K562 (cell line): ENCODE measurements around the gene TMEM135. TPM values are rescaled to one million over a fixed set of nuclear protein-coding genes. Genes with fewer than 3 reads are reported as not detected.

Experiments
- BDP1 ChIP-seq: IDR thresholded peaks from 3 replicates; pipeline ENCODE4 v1.6.1; 2011; ENCODE audit not compliant: insufficient read length, insufficient read depth
- BMI1 ChIP-seq: fragments of 150-350 bp; IDR thresholded peaks from 2 replicates; pipeline ENCODE4 v1.6.1; 2014; ENCODE audit warnings: low read length
- CHCHD3 ChIP-seq: fragments of 250-450 bp; sonication (Bioruptor Pico); IDR thresholded peaks from 2 replicates; pipeline ENCODE4 v2.1.2; 2022; ENCODE audit warnings: mild to moderate bottlenecking
- KAT2B ChIP-seq: IDR thresholded peaks from one replicate; pipeline ENCODE4 v1.6.1; 2012; ENCODE audit warnings: low read depth, mild to moderate bottlenecking, control low read depth, inconsistent platforms, low read length, moderate library complexity
- L3MBTL2 ChIP-seq: fragments of 450-650 bp; IDR thresholded peaks from 2 replicates; pipeline ENCODE4 v1.6.1; 2016; ENCODE audit warnings: mild to moderate bottlenecking, moderate library complexity
- NFE2L1 ChIP-seq: fragments of 450-650 bp; IDR thresholded peaks from 2 replicates; pipeline ENCODE4 v1.6.1; 2016; ENCODE audit warnings: missing genetic modification characterization, low read depth, mild to moderate bottlenecking, missing compliant biosample characterization, moderate library complexity, borderline replicate concordance
- SAFB ChIP-seq: fragments of 200-400 bp; formaldehyde crosslinking; IDR thresholded peaks from 2 replicates; pipeline ENCODE4 v1.6.1; 2017; ENCODE audit warnings: low read depth, low read length, borderline replicate concordance
- SMARCB1 ChIP-seq: IDR thresholded peaks from 2 replicates; pipeline ENCODE4 v1.6.1; 2011; ENCODE audit warnings: improper control_type of control experiment, low read depth; ENCODE audit not compliant: insufficient read length
- ZC3H8 ChIP-seq: fragments of 450-650 bp; IDR thresholded peaks from 2 replicates; pipeline ENCODE4 v1.6.1; 2017
- ZNF165 ChIP-seq: fragments of 250-450 bp; sonication (Bioruptor Pico); IDR thresholded peaks from 2 replicates; pipeline ENCODE4 v1.4.0; 2020; ENCODE audit warnings: borderline replicate concordance
- ZNF584 ChIP-seq: fragments of 200-800 bp; sonication (Bioruptor generic); IDR thresholded peaks from 2 replicates; pipeline ENCODE4 v1.6.1; 2016; ENCODE audit warnings: low read depth, mild to moderate bottlenecking, missing genetic modification characterization, missing compliant biosample characterization
- polyA plus RNA-seq, 8 experiments: library from polyadenylated mRNA; depleted of rRNA in 4 of 8; stranded (reverse) in 5 of 8; unstranded in 3 of 8; fragments of >200 nt; fragmentation: Nextera tagmentation in 2 of 8; fragmentation: Illumina TruSeq in 1 of 8; extraction: Ambion mirVana in 2 of 8; extraction: Trizol in 1 of 8; gene quantifications; 2 replicates each; pipeline versions ENCODE4 v1.2.1 to v1.2.3, GENCODE V29; 2011 to 2014; ENCODE audit warnings: inconsistent platforms in 1 of 8, missing spikeins in 1 of 8
- total RNA-seq, 7 experiments: library from RNA; depleted of rRNA in 6 of 7; stranded (reverse); fragments of >200 nt in 6 of 7; fragmentation: Illumina TruSeq in 2 of 7; extraction: Trizol in 2 of 7; gene quantifications; 2 replicates each; pipeline versions ENCODE4 v1.2.1 to v1.2.3, GENCODE V29; 2011 to 2021; ENCODE audit warnings: low replicate concordance in 1 of 7
- TF ChIP-seq, protein P1 (sequence below): sonication (generic); formaldehyde crosslinking; IDR thresholded peaks from 2 replicates; pipeline ENCODE4 v1.8.0; 2022; ENCODE audit warnings: mild to moderate bottlenecking, missing genetic modification reagents
- TF ChIP-seq, protein P2 (sequence below), 2 experiments: fragments of 450-650 bp in 1 of 2; IDR thresholded peaks; 2 replicates each; pipeline ENCODE4 v1.6.1; 2011 to 2017; ENCODE audit warnings: low read depth in 2 of 2, antibody characterized with exemption in 1 of 2, borderline replicate concordance in 1 of 2, low read length in 1 of 2, mild to moderate bottlenecking in 1 of 2, mixed read lengths in 1 of 2; ENCODE audit not compliant: control insufficient read depth in 1 of 2

Gene TMEM135
- total and polyA plus RNA-seq, 9 of the 15 experiments (the other 6 are each of a cell fraction or from before 2014, with no cell fraction given): 17.3 to 53.6 (median 24.9) TPM

DNA sequence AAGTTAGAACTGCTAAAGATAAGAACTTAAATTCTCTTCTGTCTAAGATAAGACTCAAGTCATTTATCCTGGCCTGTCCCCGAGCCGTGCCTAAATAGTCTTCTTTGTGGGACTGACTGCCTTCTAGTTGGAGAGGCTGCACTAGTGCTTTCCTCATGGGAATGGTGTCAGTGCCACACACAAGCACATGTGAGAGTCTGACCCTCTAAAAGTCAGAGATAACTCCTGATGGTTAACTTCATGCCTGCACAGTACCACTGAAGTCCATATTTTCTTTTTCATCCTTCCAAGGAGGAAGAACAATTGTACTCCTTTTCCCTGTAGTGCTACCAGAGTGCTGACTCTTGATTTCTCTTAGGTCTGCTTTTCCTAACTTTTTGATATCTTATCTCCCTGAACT is 309.7 kb downstream of the TMEM135 start (continued):
- TF ChIP-seq, protein P1, sequence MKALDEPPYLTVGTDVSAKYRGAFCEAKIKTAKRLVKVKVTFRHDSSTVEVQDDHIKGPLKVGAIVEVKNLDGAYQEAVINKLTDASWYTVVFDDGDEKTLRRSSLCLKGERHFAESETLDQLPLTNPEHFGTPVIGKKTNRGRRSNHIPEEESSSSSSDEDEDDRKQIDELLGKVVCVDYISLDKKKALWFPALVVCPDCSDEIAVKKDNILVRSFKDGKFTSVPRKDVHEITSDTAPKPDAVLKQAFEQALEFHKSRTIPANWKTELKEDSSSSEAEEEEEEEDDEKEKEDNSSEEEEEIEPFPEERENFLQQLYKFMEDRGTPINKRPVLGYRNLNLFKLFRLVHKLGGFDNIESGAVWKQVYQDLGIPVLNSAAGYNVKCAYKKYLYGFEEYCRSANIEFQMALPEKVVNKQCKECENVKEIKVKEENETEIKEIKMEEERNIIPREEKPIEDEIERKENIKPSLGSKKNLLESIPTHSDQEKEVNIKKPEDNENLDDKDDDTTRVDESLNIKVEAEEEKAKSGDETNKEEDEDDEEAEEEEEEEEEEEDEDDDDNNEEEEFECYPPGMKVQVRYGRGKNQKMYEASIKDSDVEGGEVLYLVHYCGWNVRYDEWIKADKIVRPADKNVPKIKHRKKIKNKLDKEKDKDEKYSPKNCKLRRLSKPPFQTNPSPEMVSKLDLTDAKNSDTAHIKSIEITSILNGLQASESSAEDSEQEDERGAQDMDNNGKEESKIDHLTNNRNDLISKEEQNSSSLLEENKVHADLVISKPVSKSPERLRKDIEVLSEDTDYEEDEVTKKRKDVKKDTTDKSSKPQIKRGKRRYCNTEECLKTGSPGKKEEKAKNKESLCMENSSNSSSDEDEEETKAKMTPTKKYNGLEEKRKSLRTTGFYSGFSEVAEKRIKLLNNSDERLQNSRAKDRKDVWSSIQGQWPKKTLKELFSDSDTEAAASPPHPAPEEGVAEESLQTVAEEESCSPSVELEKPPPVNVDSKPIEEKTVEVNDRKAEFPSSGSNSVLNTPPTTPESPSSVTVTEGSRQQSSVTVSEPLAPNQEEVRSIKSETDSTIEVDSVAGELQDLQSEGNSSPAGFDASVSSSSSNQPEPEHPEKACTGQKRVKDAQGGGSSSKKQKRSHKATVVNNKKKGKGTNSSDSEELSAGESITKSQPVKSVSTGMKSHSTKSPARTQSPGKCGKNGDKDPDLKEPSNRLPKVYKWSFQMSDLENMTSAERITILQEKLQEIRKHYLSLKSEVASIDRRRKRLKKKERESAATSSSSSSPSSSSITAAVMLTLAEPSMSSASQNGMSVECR (CRISPR knock-in tag): no peak
- TF ChIP-seq SMARCB1: no peak
- TF ChIP-seq ZNF165: no peak
- TF ChIP-seq KAT2B: no peak
- TF ChIP-seq L3MBTL2: no peak
- TF ChIP-seq BMI1: no peak
- TF ChIP-seq, protein P2, sequence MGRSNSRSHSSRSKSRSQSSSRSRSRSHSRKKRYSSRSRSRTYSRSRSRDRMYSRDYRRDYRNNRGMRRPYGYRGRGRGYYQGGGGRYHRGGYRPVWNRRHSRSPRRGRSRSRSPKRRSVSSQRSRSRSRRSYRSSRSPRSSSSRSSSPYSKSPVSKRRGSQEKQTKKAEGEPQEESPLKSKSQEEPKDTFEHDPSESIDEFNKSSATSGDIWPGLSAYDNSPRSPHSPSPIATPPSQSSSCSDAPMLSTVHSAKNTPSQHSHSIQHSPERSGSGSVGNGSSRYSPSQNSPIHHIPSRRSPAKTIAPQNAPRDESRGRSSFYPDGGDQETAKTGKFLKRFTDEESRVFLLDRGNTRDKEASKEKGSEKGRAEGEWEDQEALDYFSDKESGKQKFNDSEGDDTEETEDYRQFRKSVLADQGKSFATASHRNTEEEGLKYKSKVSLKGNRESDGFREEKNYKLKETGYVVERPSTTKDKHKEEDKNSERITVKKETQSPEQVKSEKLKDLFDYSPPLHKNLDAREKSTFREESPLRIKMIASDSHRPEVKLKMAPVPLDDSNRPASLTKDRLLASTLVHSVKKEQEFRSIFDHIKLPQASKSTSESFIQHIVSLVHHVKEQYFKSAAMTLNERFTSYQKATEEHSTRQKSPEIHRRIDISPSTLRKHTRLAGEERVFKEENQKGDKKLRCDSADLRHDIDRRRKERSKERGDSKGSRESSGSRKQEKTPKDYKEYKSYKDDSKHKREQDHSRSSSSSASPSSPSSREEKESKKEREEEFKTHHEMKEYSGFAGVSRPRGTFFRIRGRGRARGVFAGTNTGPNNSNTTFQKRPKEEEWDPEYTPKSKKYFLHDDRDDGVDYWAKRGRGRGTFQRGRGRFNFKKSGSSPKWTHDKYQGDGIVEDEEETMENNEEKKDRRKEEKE (IDR thresholded peaks at IDR 0.05; ENCODE audit: borderline replicate concordance in 1 of 2, control insufficient read depth in 1 of 2, low read depth in 2 of 2, low read length in 1 of 2): no peak
- TF ChIP-seq SAFB: no peak
- no peak for TF ChIP-seq ZNF584
- no peak for TF ChIP-seq BDP1
- no peak for TF ChIP-seq NFE2L1 (tag)
- TF ChIP-seq ZC3H8: no peak
- no peak for TF ChIP-seq CHCHD3 (CRISPR knock-in tag)
